ENCODE data around the gene JUN. TPM values are rescaled to one million over a fixed set of nuclear protein-coding genes. Genes with fewer than 3 reads are reported as not detected.
"Not testable (repeated sequence)": the region's sequence is repeated elsewhere in the genome, so short reads cannot be mapped to it uniquely, and the experiment has no call there.

Gene JUN
- polyA plus RNA-seq, 1 donor from 2014 or later = 217 TPM

- H3K4me3 Mint-ChIP-seq = peak overlapping the region; percentile 91 to 99 (median 95)
- H3K36me3 Mint-ChIP-seq = peaks cover 3% of the 10 kb centered on the region
- no peaks in the 10 kb centered on the region for H3K27me3 Mint-ChIP-seq
- peaks cover 35 to 40% (median 37%) of the 10 kb centered on the region in 3 donors for H3K4me1 Mint-ChIP-seq
- peak overlapping the region; percentile 86 to 95 (median 89) for H3K27ac Mint-ChIP-seq
- no peaks in the 10 kb centered on the region for H3K9me3 Mint-ChIP-seq
These were observed 30.6 kb upstream of the JUN start for GRCh38 chr1:58814251-58815068.

GRCh38 chr1:58813801-58814200 is 30.0 kb upstream of the JUN start:
- H3K4me3 Mint-ChIP-seq = peak overlapping the region in 2 of 4 donors; percentile 60 to 80
- no peaks in the 10 kb centered on the region for H3K9me3 Mint-ChIP-seq
- peak overlapping the region; percentile 23 to 91 (median 89) for H3K27ac Mint-ChIP-seq
- H3K36me3 Mint-ChIP-seq = peaks cover 3% of the 10 kb centered on the region
- H3K4me1 Mint-ChIP-seq = peaks cover 37 to 45% (median 40%) of the 10 kb centered on the region in 3 donors
- no peaks in the 10 kb centered on the region for H3K27me3 Mint-ChIP-seq

GRCh38 chr1:58813361-58813760 is 29.5 kb upstream of the JUN start:
- Mint-ChIP-seq H3K27ac (peak overlapping the region; percentile 89 to 91 (median 91)), H3K9me3 (no peaks in the 10 kb centered on the region), H3K27me3 (no peaks in the 10 kb centered on the region), H3K4me3 (peak overlapping the region in 3 of 4 donors; percentile 20 to 80 (median 60)), H3K36me3 (peaks cover 3% of the 10 kb centered on the region), H3K4me1 (peaks cover 37 to 45% (median 40%) of the 10 kb centered on the region in 3 donors)

DNA sequence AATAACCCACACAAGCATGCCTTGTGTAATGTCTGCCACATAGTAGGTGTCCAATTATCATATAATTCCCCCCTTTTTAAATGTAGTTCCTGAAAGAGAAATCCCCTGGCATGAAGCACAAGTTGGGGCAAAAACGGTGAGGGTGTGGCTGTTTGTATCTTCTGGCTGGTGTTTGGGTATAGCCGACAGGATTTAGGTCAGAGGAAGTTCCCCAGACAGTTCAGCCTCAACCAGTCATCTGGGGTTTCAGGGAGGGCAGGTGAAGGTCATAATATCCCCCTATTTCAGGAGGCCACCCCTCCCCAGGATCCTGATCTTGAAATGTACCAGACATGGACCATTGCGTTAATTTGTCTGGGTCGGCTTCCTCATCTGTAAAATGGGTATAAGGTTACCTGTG is 29.1 kb upstream of the JUN start:
- H3K9me3 Mint-ChIP-seq = no peaks in the 10 kb centered on the region
- H3K27ac Mint-ChIP-seq = peak overlapping the region; percentile 89 to 91 (median 91)
- peak overlapping the region in 3 of 4 donors; percentile 40 to 80 (median 73) for H3K4me3 Mint-ChIP-seq
- H3K27me3 Mint-ChIP-seq = peaks cover under 1% of the 10 kb centered on the region
- H3K4me1 Mint-ChIP-seq = peaks cover 40 to 46% (median 42%) of the 10 kb centered on the region in 3 donors
- peaks cover 3% of the 10 kb centered on the region for H3K36me3 Mint-ChIP-seq

DNA sequence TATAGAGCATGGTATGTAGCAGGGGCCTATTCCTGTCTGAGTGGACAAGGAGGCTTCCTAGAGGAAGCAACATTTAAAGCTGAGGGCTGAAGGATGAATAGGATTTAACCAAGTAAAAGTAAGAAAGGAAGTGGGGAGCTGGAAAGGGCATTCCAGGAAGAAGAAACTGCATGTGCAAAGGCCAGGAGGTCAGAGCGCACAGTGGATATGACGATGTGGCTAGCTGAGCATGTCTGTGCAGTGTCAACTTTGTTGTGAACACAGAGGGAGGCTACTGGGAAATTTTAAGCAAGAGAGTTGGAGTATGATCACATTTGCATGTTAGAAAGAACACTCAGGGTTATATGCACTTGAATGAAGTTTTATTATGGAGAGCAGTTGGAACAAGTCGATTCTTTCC is 28.6 kb upstream of the JUN start:
- Mint-ChIP-seq H3K36me3 (peaks cover 3% of the 10 kb centered on the region), H3K27ac (peak overlapping the region in 2 of 3 donors; percentile 89 to 91), H3K4me1 (peaks cover 44 to 51% (median 45%) of the 10 kb centered on the region in 3 donors), H3K9me3 (no peaks in the 10 kb centered on the region), H3K27me3 (peaks cover 1% of the 10 kb centered on the region), H3K4me3 (peak overlapping the region in 3 of 4 donors; percentile 24 to 80 (median 40))

DNA sequence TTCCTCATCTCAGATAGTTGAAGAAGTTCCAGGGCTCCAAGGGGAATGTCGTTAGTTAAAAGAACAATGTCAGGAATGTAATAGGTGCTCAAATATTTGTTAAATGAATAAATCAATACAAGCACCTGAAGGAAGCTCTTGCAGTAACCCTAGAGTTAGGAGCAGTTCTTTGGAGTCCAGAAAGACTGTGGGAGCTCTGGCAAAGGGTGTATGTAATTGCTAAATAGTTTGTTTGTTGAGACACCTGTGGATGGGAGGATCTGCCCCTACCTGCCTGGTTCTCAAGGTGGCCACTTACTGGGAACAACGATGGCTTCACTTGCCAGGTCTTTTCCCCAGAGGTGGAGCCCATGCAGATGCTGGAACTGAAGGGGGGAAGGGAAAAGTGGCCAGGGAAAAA is 27.5 kb upstream of the JUN start:
- Mint-ChIP-seq H3K36me3 (peaks cover 3% of the 10 kb centered on the region), H3K4me1 (peaks cover 47 to 55% (median 51%) of the 10 kb centered on the region in 3 donors), H3K9me3 (no peaks in the 10 kb centered on the region), H3K27me3 (peaks cover 1% of the 10 kb centered on the region), H3K4me3 (peak overlapping the region in 1 of 4 donors; percentile 30), H3K27ac (peak overlapping the region in 2 of 3 donors; percentile 37 to 86)

GRCh38 chr1:58809325-58810010 is 25.6 kb upstream of the JUN start:
- H3K9me3 Mint-ChIP-seq = no peaks in the 10 kb centered on the region
- peaks cover 60 to 62% (median 60%) of the 10 kb centered on the region in 3 donors for H3K4me1 Mint-ChIP-seq
- H3K36me3 Mint-ChIP-seq = peaks cover 7% of the 10 kb centered on the region
- H3K4me3 Mint-ChIP-seq = peak overlapping the region in 1 of 4 donors; percentile 31
- peaks cover 1% of the 10 kb centered on the region for H3K27me3 Mint-ChIP-seq
- peak overlapping the region in 2 of 3 donors; percentile 15 to 90 for H3K27ac Mint-ChIP-seq

GRCh38 chr1:58808077-58808476 is 24.2 kb upstream of the JUN start:
- Mint-ChIP-seq H3K27ac (peak overlapping the region in 2 of 3 donors; percentile 10 to 85), H3K27me3 (peaks cover 1% of the 10 kb centered on the region), H3K4me3 (no peak overlapping the region), H3K4me1 (peaks cover 52 to 56% (median 54%) of the 10 kb centered on the region in 3 donors), H3K36me3 (peaks cover 7% of the 10 kb centered on the region), H3K9me3 (no peaks in the 10 kb centered on the region)

DNA sequence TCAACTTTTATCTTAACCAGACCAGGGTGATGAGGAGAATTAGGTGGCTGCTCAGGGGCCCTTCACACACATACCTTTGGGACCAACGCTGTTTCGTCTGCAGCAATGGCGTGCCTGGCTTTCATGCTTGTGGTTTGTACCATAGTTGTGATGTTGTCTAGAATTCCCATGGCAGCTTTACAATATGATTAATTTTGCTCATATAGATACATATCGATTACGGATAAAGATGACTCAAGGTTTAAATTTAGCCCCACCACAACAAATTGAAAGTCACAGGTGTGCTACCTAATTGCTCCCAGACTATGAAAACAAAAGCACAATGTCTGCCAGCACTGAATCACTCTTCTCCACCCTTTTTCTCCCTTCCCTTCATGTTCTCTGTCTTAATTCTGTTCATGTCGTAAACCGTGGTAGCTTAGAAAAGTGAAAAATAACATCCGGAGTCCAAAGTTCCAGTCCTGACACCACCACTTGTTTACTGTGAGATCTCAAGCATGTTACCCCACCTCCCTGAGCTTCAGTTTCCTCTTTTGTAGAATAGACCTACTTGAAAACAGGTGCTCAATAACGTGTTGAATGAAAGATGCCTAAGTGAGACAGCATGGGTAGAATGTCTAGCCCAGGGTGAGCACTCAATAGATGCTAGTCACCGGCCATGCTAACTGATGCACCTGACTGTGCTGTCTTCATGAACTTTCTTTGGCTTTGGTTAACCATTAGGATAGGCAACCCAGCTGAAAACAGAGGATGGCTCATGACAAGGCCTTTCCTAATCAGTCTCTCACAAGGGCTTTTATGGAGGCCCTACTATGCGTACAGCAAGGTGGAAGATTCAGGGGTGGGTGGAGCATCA is 22.1 kb upstream of the JUN start:
- H3K27ac Mint-ChIP-seq = peak overlapping the region; percentile 82 to 93 (median 85)
- no peaks in the 10 kb centered on the region for H3K9me3 Mint-ChIP-seq
- H3K4me1 Mint-ChIP-seq = peaks cover 46 to 47% (median 47%) of the 10 kb centered on the region in 3 donors
- H3K27me3 Mint-ChIP-seq = peaks cover 1% of the 10 kb centered on the region
- peaks cover 7% of the 10 kb centered on the region for H3K36me3 Mint-ChIP-seq
- H3K4me3 Mint-ChIP-seq = peak overlapping the region in 3 of 4 donors; percentile 26 to 93 (median 86)

- H3K9me3 Mint-ChIP-seq = no peaks in the 10 kb centered on the region
- peak overlapping the region; percentile 82 to 93 (median 85) for H3K27ac Mint-ChIP-seq
- H3K36me3 Mint-ChIP-seq = peaks cover 7% of the 10 kb centered on the region
- peaks cover 43 to 46% (median 46%) of the 10 kb centered on the region in 3 donors for H3K4me1 Mint-ChIP-seq
- H3K4me3 Mint-ChIP-seq = peak overlapping the region in 1 of 4 donors; percentile 63
- H3K27me3 Mint-ChIP-seq = peaks cover 1% of the 10 kb centered on the region
These were observed 21.2 kb upstream of the JUN start for GRCh38 chr1:58804853-58805565.

GRCh38 chr1:58803858-58804257 is 20.0 kb upstream of the JUN start:
- Mint-ChIP-seq H3K27ac (peak overlapping the region in 2 of 3 donors; percentile 39 to 82), H3K4me1 (peaks cover 33 to 40% (median 38%) of the 10 kb centered on the region in 3 donors), H3K4me3 (no peak overlapping the region), H3K27me3 (peaks cover 1% of the 10 kb centered on the region), H3K9me3 (no peaks in the 10 kb centered on the region), H3K36me3 (peaks cover 4% of the 10 kb centered on the region)

DNA sequence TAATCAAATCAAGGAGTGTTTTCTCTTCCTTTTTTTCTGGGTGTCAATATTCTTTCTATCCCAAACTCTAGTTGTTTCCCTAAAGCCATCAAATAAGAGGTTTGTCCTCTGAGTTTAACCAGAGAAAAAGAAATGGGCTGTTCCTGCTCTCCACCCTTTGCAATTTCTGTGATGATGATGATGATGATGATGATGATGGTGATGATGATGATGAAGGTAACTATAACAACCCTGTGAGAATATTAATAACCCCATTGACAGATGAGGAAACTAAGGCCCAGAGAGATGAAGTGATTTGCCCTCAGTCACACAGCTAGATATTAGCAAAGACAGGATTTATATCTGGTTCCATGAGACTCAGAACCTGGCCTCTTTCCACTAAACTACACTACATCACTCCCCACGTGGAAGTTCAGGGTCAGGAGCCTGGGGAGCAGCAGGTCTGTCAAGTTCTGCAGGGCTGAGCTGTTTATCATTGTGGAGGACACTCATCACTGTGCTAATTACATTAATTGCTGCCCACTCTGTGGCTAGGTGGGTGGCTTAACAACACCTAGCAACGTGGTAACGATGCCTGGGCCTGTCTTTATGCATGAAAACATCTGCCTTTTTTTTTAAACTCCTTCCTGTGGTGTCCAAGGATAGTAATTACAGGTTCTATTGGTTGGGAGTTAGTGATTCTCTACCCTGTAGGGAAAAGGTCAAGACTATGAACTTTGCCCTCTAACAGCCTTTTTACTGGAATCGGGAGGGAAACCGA is 19.0 kb upstream of the JUN start:
- no peak overlapping the region for H3K4me3 Mint-ChIP-seq
- H3K4me1 Mint-ChIP-seq = peaks cover 30 to 36% (median 34%) of the 10 kb centered on the region in 3 donors
- H3K9me3 Mint-ChIP-seq = no peaks in the 10 kb centered on the region
- peaks cover under 1% of the 10 kb centered on the region for H3K27me3 Mint-ChIP-seq
- H3K36me3 Mint-ChIP-seq = peaks cover 4% of the 10 kb centered on the region
- peak overlapping the region in 2 of 3 donors; percentile 8 to 39 for H3K27ac Mint-ChIP-seq

GRCh38 chr1:58801286-58801685 is 17.4 kb upstream of the JUN start:
- not testable (repeated sequence) for H3K27me3 Mint-ChIP-seq, H3K9me3 Mint-ChIP-seq, H3K4me3 Mint-ChIP-seq, H3K36me3 Mint-ChIP-seq, H3K27ac Mint-ChIP-seq
- H3K4me1 Mint-ChIP-seq = peaks cover 20 to 23% (median 21%) of the 10 kb centered on the region in 3 donors

Measured in IgD-negative memory B cell (primary cell).